B cell (primary cell): ENCODE data around the gene POMT2. TPM values are rescaled to one million over a fixed set of nuclear protein-coding genes. Genes with fewer than 3 reads are reported as not detected.
A peak's percentile ranks its signal among the peaks of the same experiment; 100 is the strongest.

ENCODE experiments used
- ATAC-seq: fragments of 200-7000 bp; cut with Tn5 transposase; one replicate; pipeline ENCODE4 v1.10.0; 2021; ENCODE audit warnings: low read depth, mild to moderate bottlenecking, moderate number of reproducible peaks, moderate library complexity
- CTCF ChIA-PET: fragments of 350-600 bp; sonication (Branson Sonifier 250); formaldehyde crosslinking; loops from one replicate; lab custom pipeline; 2021; ENCODE audit warnings: antibody characterized with exemption, inconsistent platforms; lab: Charles Lee
- POLR2A ChIA-PET: fragments of 350-600 bp; sonication (Branson Sonifier 250); formaldehyde crosslinking; loops from one replicate; lab custom pipeline; 2021; ENCODE audit warnings: antibody characterized with exemption; lab: Charles Lee
- DNase-seq: peaks from one replicate; pipeline ENCODE4 v3.0.0; 2013
- H2AFZ ChIP-seq: 2 replicates; pipeline ENCODE4 v1.6.1; 2012; ENCODE audit warnings: mild to moderate bottlenecking, low read depth, low read length; ENCODE audit not compliant: insufficient read depth, poor library complexity, severe bottlenecking
- H3K27ac ChIP-seq, 2 donors: 1 replicate in 1 of 2; 2 replicates in 1 of 2; pipeline ENCODE4 v1.5.1; 2012 to 2013; ENCODE audit warnings: low read length in 2 of 2, mild to moderate bottlenecking in 2 of 2, moderate library complexity in 1 of 2
- H3K27me3 ChIP-seq, 4 experiments: fragments of 200-600 bp in 1 of 4; sonication (generic) in 1 of 4; replicated peaks in 1 of 4; 1 replicate in 2 of 4; 2 replicates in 2 of 4; pipeline versions ENCODE4 v1.6.1 to v1.7.0; 2013 to 2016; ENCODE audit warnings: low read length in 3 of 4, mild to moderate bottlenecking in 2 of 4, mixed read lengths in 1 of 4, moderate library complexity in 1 of 4; ENCODE audit not compliant: insufficient read depth in 4 of 4, control insufficient read depth in 3 of 4; ENCODE audit errors: control extremely low read depth in 1 of 4
- H3K36me3 ChIP-seq, 2 experiments: replicated peaks in 1 of 2; 1 replicate in 1 of 2; 2 replicates in 1 of 2; pipeline versions ENCODE4 v1.6.1 to v1.7.1; 2013; ENCODE audit warnings: low read length in 1 of 2; ENCODE audit not compliant: insufficient read depth in 2 of 2, control insufficient read depth in 1 of 2; ENCODE audit errors: control extremely low read depth in 1 of 2, extremely low read depth in 1 of 2
- H3K4me1 ChIP-seq, 2 donors: fragments of 200-600 bp in 1 of 2; sonication (generic) in 1 of 2; 1 replicate in 1 of 2; 2 replicates in 1 of 2; pipeline versions ENCODE4 v1.5.1 to v1.6.1; 2013 to 2017; ENCODE audit warnings: low read length in 2 of 2; ENCODE audit not compliant: control insufficient read depth in 2 of 2, insufficient read depth in 2 of 2
- H3K4me2 ChIP-seq: replicated peaks from 2 replicates; pipeline ENCODE3; 2012; ENCODE audit warnings: mild to moderate bottlenecking, low read depth, low read length; ENCODE audit not compliant: poor library complexity, severe bottlenecking
- H3K4me3 ChIP-seq, 5 experiments: fragments of 200-600 bp in 1 of 5; sonication (generic) in 1 of 5; 1 replicate in 3 of 5; 2 replicates in 2 of 5; pipeline versions ENCODE4 v1.5.1 to v1.7.0; 2011 to 2016; ENCODE audit warnings: low read length in 4 of 5, mild to moderate bottlenecking in 4 of 5, low read depth in 2 of 5, control low read depth in 1 of 5, moderate library complexity in 1 of 5; ENCODE audit not compliant: insufficient read depth in 1 of 5; ENCODE audit errors: control extremely low read depth in 1 of 5, extremely low read depth in 1 of 5
- H3K79me2 ChIP-seq: fragments of 200-600 bp; sonication (generic); one replicate; pipeline ENCODE4 v1.6.0; 2016; ENCODE audit warnings: low read length; ENCODE audit not compliant: control insufficient read depth, insufficient read depth
- H3K9ac ChIP-seq: fragments of 200-600 bp; sonication (generic); 2 replicates; pipeline ENCODE4 v1.6.1; 2017; ENCODE audit warnings: mild to moderate bottlenecking, low read length, moderate library complexity
- H3K9me3 ChIP-seq, 3 donors: one replicate each; pipeline versions ENCODE4 v1.6.1 to v1.7.1; 2013; ENCODE audit warnings: low read length in 2 of 3; ENCODE audit not compliant: control insufficient read depth in 2 of 3, insufficient read depth in 1 of 3; ENCODE audit errors: control extremely low read depth in 1 of 3
- H4K20me1 ChIP-seq: 2 replicates; pipeline ENCODE4 v1.6.0; 2012; ENCODE audit warnings: mild to moderate bottlenecking, low read length; ENCODE audit not compliant: insufficient read depth, control insufficient read depth, poor library complexity, severe bottlenecking
- H3K27ac Mint-ChIP-seq: one replicate; pipeline ENCODE4 v1.8.0; 2021; ENCODE audit warnings: mixed read lengths
- H3K27me3 Mint-ChIP-seq: one replicate; pipeline ENCODE4 v1.8.0; 2021; ENCODE audit warnings: mixed read lengths
- H3K4me1 Mint-ChIP-seq: one replicate; pipeline ENCODE4 v1.8.0; 2021; ENCODE audit warnings: mixed read lengths
- H3K4me3 Mint-ChIP-seq: one replicate; pipeline ENCODE4 v1.8.0; 2021; ENCODE audit warnings: mixed read lengths
- H3K9me3 Mint-ChIP-seq: one replicate; pipeline ENCODE4 v1.8.0; 2022; ENCODE audit warnings: mixed read lengths; ENCODE audit not compliant: insufficient read depth
- CTCF ChIP-seq: fragments of 200-600 bp; IDR thresholded peaks from one replicate; pipeline ENCODE4 v1.8.0; 2022; ENCODE audit warnings: antibody characterized with exemption, mild to moderate bottlenecking
- EZH2 ChIP-seq: IDR thresholded peaks from 2 replicates; pipeline ENCODE4 v1.6.1; 2012; ENCODE audit warnings: borderline replicate concordance, low read depth, mild to moderate bottlenecking, moderate library complexity, low read length; ENCODE audit not compliant: insufficient read depth, poor library complexity, severe bottlenecking
- WGBS: methylation state at CpG from one replicate; pipeline ENCODE4 v1.1.5; 2013; ENCODE audit warnings: missing lambda C conversion rate; ENCODE audit not compliant: insufficient coverage; 5-methylcytosine and 5-hydroxymethylcytosine counted together
- intact Hi-C: fragments of 100-400 bp; cut with micrococcal nuclease; formaldehyde crosslinking; loops from one replicate; pipeline ENCODE4 v1.10.0; 2022
- polyA plus RNA-seq: library from polyadenylated mRNA; depleted of rRNA; stranded (reverse); fragments of >200 nt; gene quantifications from 2 replicates; pipeline ENCODE4 v1.2.3, GENCODE V29; 2012
- total RNA-seq, 2 donors: library from RNA; stranded (reverse); fragments of 120-200 nt in 1 of 2; gene quantifications; 1 replicate in 1 of 2; 2 replicates in 1 of 2; pipeline versions ENCODE4 v1.2.3 to v1.2.4, GENCODE V29; 2013 to 2022

The POMT2 gene
- total and polyA plus RNA-seq, 2 donors (not counting 1 experiment from before 2014, with no cell fraction given): 14.3 to 36.6 TPM

- WGBS: 86% methylated on average over 2 of the region's 5 CpGs
- Mint-ChIP-seq H3K4me3 (no peak overlapping the region), H3K4me1 (peaks cover 4% of the 10 kb centered on the region), H3K27ac (no peak overlapping the region), H3K9me3 (no peaks in the 10 kb centered on the region), H3K27me3 (no peaks in the 10 kb centered on the region)
- TF ChIP-seq CTCF: no peak
- no peak for TF ChIP-seq EZH2
- H3K4me1 ChIP-seq: peaks cover 0 to 6% of the 10 kb centered on the region in 2 donors
- no peaks in the 10 kb centered on the region for H3K27me3 ChIP-seq
- H3K4me2 ChIP-seq: no peak overlapping the region
- no peaks in the 10 kb centered on the region for H3K79me2 ChIP-seq
- no peaks in the 10 kb centered on the region for H3K9me3 ChIP-seq
- H4K20me1 ChIP-seq: no peaks in the 10 kb centered on the region
- peaks cover 0 to 6% of the 10 kb centered on the region in 2 experiments for H3K36me3 ChIP-seq
- no peak overlapping the region for H3K4me3 ChIP-seq
- H3K9ac ChIP-seq: no peak overlapping the region
- ATAC-seq (no peak), DNase-seq (no peak)
- POLR2A ChIA-PET: no interaction called here
- no peak overlapping the region for H3K27ac ChIP-seq
- intact Hi-C loops: no loop called here
- CTCF ChIA-PET: interaction anchor here (1.9 to 7.4 kb wide), 3 partner anchors 12 to 248 kb away, joined by 9 to 122 read pairs (median 56); no protein-coding TSS in a partner anchor
- no peak overlapping the region for H2AFZ ChIP-seq
These were observed 17.8 kb downstream of the POMT2 start for GRCh38 chr14:77302926-77303325.

- Mint-ChIP-seq H3K27me3 (no peaks in the 10 kb centered on the region), H3K4me3 (no peak overlapping the region), H3K27ac (no peak overlapping the region), H3K4me1 (peaks cover 2% of the 10 kb centered on the region), H3K9me3 (no peaks in the 10 kb centered on the region)
- Histone ChIP-seq H3K4me1 (no peaks in the 10 kb centered on the region), H3K79me2 (no peaks in the 10 kb centered on the region), H3K27ac (no peak overlapping the region), H3K27me3 (no peaks in the 10 kb centered on the region), H3K36me3 (peaks cover 0 to 6% of the 10 kb centered on the region in 2 experiments), H4K20me1 (no peaks in the 10 kb centered on the region), H3K4me2 (no peak overlapping the region), H3K9ac (no peak overlapping the region), H2AFZ (peak overlapping the region; percentile 24), H3K9me3 (no peaks in the 10 kb centered on the region), H3K4me3 (no peak overlapping the region)
- intact Hi-C loops: loop anchor here (1.0 kb wide), 2 partner anchors 15 to 250 kb away; no protein-coding TSS in a partner anchor
- POLR2A ChIA-PET: no interaction called here
- ATAC-seq (peak; percentile 56), DNase-seq (peak; percentile 77)
- CTCF ChIA-PET: interaction anchor here (0.6 to 7.4 kb wide), 21 partner anchors 8 to 388 kb away, joined by 3 to 122 read pairs (median 4); partner anchors contain the start of genes AHSA1, GSTZ1, POMT2 and SAMD15
- TF ChIP-seq CTCF: peak; percentile 74
- TF ChIP-seq EZH2: no peak
- WGBS: 57% methylated on average over 9 of the region's 10 CpGs
These were observed 19.6 kb downstream of the POMT2 start for GRCh38 chr14:77301103-77301502.
